ENCODE results near the gene CLK1. TPM values are rescaled to one million over a fixed set of nuclear protein-coding genes. Genes with fewer than 3 reads are reported as not detected.
A peak's percentile ranks its signal among the peaks of the same experiment; 100 is the strongest.

The CLK1 gene
- polyA plus RNA-seq, 3 donors: 7.5 to 383 (median 8.2) TPM

- Histone ChIP-seq H3K27ac (ENCODE audit: low read depth in 1 of 2, low read length in 2 of 2) (no peak overlapping the region), H3K9ac (ENCODE audit: insufficient read depth, low read length, poor library complexity, severe bottlenecking) (no peak overlapping the region), H3K79me2 (ENCODE audit: insufficient read depth, low read length) (no peaks in the 10 kb centered on the region), H3K4me1 (ENCODE audit: control insufficient read depth in 1 of 2, insufficient read depth in 2 of 2, low read length in 2 of 2) (no peaks in the 10 kb centered on the region), H3K9me3 (replicated peaks in 1 of 2; ENCODE audit: control insufficient read depth in 1 of 2, insufficient read depth in 1 of 2, low read length in 2 of 2) (no peaks in the 10 kb centered on the region), H4K20me1 (ENCODE audit: insufficient read depth, low read length) (no peaks in the 10 kb centered on the region), H3K36me3 (replicated peaks in 1 of 2; ENCODE audit: control insufficient read depth in 1 of 2, insufficient read depth in 2 of 2, low read length in 2 of 2) (peaks cover 5 to 15% of the 10 kb centered on the region in 2 donors), H3K4me2 (replicated peaks; ENCODE audit: extremely low read depth, low read length, poor library complexity, severe bottlenecking) (no peak overlapping the region), H2AFZ (ENCODE audit: insufficient read depth, low read depth, low read length, poor library complexity, severe bottlenecking) (no peak overlapping the region), H3K4me3 (replicated peaks in 1 of 3; ENCODE audit: low read depth in 2 of 3, low read length in 3 of 3) (no peak overlapping the region), H3K27me3 (ENCODE audit: control insufficient read depth in 2 of 2, insufficient read depth in 2 of 2, low read length in 2 of 2) (no peaks in the 10 kb centered on the region)
- WGBS (ENCODE audit: insufficient coverage): 80% methylated on average over 1 of the region's 2 CpGs
- peaks cover 8 to 12% of the 10 kb centered on the region in 2 donors for H3K36me3 Mint-ChIP-seq
- no peak for TF ChIP-seq CTCF (IDR thresholded peaks at IDR 0.05)
- no peak for DNase-seq
- no peaks in the 10 kb centered on the region for H3K9me3 Mint-ChIP-seq
- H3K4me3 Mint-ChIP-seq: no peak overlapping the region
- H3K27ac Mint-ChIP-seq: no peak overlapping the region
- no peaks in the 10 kb centered on the region for H3K4me1 Mint-ChIP-seq
- intact Hi-C loops (cut with micrococcal nuclease): no loop called here
- peaks cover 0 to 2% (median 1%) of the 10 kb centered on the region in 3 donors for H3K27me3 Mint-ChIP-seq (ENCODE audit: low read depth in 3 of 3)
Measured at GRCh38 chr2:200828104-200828503, 36.4 kb downstream of the CLK1 start.

- 100% methylated on average over 4 of the region's 6 CpGs for WGBS (ENCODE audit: insufficient coverage)
- no peak overlapping the region for H3K4me3 ChIP-seq (replicated peaks in 1 of 3; ENCODE audit: low read depth in 2 of 3, low read length in 3 of 3)
- no peak overlapping the region for H3K4me2 ChIP-seq (replicated peaks; ENCODE audit: extremely low read depth, low read length, poor library complexity, severe bottlenecking)
- no peak for DNase-seq
- no peaks in the 10 kb centered on the region for H3K9me3 ChIP-seq (replicated peaks in 1 of 2; ENCODE audit: control insufficient read depth in 1 of 2, insufficient read depth in 1 of 2, low read length in 2 of 2)
- TF ChIP-seq CTCF (IDR thresholded peaks at IDR 0.05): no peak
- no peak overlapping the region for H2AFZ ChIP-seq (ENCODE audit: insufficient read depth, low read depth, low read length, poor library complexity, severe bottlenecking)
- Mint-ChIP-seq H3K4me3 (no peak overlapping the region), H3K9me3 (no peaks in the 10 kb centered on the region), H3K27ac (peak overlapping the region in 2 of 7 donors; percentile 18 to 51), H3K27me3 (ENCODE audit: low read depth in 3 of 3) (no peaks in the 10 kb centered on the region), H3K36me3 (peaks cover 51 to 63% of the 10 kb centered on the region in 2 donors), H3K4me1 (peaks cover 2% of the 10 kb centered on the region)
- H3K79me2 ChIP-seq (ENCODE audit: insufficient read depth, low read length): peaks cover 11% of the 10 kb centered on the region
- intact Hi-C loops (cut with micrococcal nuclease): no loop called here
- no peaks in the 10 kb centered on the region for H3K27me3 ChIP-seq (ENCODE audit: control insufficient read depth in 2 of 2, insufficient read depth in 2 of 2, low read length in 2 of 2)
- no peak overlapping the region for H3K27ac ChIP-seq (ENCODE audit: low read depth in 1 of 2, low read length in 2 of 2)
- no peak overlapping the region for H3K9ac ChIP-seq (ENCODE audit: insufficient read depth, low read length, poor library complexity, severe bottlenecking)
- peaks cover 58 to 68% of the 10 kb centered on the region in 2 donors for H3K36me3 ChIP-seq (replicated peaks in 1 of 2; ENCODE audit: control insufficient read depth in 1 of 2, insufficient read depth in 2 of 2, low read length in 2 of 2)
- H4K20me1 ChIP-seq (ENCODE audit: insufficient read depth, low read length): peaks cover 11% of the 10 kb centered on the region
- no peaks in the 10 kb centered on the region for H3K4me1 ChIP-seq (ENCODE audit: control insufficient read depth in 1 of 2, insufficient read depth in 2 of 2, low read length in 2 of 2)
Measured at GRCh38 chr2:200821686-200822245, 42.7 kb downstream of the CLK1 start.

Data from CD14-positive monocyte (primary cell).